ENCODE results near the gene TSPAN31.
"Not testable (repeated sequence)": the region's sequence is repeated elsewhere in the genome, so short reads cannot be mapped to it uniquely, and the experiment has no call there.

Gene TSPAN31

DNA sequence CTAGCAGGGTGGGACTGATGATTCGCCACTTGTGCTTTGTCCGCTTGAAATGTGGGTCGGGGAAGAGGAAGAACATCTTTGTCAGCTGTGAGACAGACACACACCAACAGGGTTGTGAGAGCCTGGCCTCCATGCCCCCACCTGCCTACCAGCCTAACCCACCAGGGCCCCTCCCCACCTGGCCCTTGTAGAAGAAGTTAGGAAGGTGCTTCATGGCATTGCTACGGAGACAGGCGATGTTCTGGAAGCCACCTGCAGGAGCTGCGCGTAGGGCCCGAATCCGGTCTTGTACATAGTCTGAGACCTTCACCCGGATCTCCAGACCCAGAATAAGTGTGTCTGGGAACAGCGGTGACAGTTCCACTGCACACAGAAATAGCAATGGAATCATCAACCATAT is 24.8 kb downstream of the TSPAN31 start:
- DNase-seq: no peak

DNA sequence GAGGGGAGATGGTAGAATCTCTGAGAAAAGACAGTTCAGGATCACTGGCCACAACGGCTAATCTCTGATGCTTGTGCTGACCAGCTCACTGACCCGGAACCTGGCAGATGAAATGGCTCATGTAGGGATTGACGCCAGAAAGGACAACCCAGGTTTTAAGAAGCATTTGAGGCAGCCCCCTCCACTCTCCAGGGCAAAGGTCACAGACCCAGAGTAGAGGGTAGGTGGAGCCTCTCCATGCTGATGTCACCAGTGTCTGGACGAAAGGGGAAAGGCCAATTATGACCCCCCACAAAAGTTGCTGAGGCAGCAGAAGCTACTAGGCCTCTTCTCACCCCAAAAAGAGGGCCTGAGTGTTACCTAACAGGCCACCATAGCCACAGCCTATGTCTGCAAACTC is 25.9 kb downstream of the TSPAN31 start:
- DNase-seq: no peak

DNA sequence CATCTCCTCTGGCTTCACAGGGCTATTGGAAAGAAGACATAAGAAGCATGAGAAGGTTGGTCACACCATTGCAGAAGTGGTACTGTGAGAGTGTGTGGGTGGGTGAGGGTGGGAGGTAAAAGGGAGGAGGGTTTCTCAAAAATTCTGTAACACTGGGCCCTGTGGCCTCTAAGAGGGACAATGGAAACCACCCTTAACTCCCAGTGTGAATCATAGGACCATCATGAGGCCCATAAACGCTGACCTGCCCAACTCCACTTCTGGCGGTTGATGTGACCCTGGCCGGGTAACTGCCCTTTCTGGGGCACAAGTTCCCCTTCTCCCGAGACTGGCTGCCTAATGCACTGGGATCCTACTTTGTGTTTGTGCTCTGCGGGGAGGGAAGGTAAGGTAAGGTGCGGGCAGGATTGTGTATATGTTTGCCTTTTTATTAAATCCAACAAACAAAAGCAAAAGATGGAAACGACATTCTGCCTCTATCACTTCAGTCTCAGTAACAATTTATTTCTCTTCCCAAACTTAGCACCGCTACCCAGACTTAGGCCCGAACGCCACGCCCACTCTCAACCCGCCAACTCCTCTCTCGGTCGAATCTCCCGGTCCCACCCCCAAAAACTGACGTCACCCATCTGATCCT is 26.5 kb downstream of the TSPAN31 start:
- DNase-seq: peak; percentile 67

DNA sequence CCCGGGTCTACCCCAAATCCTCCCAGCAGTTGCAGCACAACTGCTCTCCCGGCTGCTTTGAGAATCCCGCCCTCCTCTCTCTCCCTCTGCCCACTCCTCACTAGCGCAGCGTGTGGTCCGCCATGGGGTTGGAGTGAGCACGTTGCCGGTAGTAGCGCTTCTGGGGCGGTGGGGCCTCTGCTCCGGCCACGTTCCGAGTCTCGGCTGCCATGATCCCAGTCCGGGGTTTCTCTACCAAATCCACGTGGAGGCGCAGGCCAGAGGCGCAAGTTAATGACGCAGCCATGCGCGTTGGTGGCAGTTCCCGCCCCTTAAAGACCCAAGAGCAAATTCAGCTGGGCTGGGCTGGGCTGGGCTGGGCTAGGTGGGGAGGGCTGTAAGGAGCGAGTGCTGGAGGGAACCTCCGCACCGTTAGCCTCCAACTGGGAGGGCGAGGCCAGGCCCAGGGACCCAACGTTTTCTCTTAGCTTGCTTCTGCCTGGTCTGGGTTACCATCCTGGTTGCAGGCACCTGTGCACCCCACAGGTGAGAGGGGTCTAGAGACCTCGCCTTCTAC is 27.1 kb downstream of the TSPAN31 start, which contains the start of gene METTL1:
Gene METTL1 (minus strand): TSS at position 233 of the 556 bp plus-strand sequence. CDS start 22 bp downstream, at position 211.
- DNase-seq: peak; percentile 75

DNA sequence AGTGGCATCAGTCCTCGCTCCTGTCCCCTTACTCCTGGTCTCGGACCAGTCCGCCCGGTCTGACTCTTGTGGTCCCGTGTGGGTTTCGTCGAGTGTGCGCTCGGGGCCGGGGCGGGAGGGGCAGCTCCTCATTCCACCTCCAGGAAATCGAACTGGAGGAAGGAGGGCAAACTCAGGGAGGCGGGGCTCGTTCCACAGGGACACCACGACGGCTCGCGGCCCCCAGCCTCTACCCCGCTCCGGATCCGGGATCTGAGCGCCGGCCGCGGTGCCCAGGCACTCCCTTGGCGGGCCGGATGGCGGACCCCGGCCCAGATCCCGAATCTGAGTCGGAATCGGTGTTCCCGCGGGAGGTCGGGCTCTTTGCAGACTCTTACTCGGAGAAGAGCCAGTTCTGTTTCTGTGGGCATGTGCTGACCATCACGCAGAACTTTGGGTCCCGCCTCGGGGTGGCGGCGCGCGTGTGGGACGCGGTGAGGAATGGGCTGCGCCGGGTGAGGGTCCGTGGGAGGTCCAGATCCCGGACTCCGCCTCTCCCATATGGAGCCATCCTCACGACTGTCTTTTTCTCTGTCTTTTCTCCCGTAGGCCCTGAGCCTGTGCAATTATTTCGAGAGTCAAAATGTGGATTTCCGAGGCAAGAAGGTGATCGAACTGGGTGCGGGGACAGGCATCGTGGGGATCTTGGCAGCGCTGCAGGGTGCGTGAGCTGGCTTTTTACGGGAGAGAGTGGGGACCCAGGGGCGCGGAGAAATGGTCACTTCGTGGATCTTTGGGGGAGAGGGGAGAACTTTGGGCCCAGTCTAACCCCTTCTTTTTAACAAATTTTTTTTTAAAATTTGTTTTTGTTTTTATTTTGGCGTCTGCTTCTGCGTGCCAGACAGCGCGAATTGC is 27.8 kb downstream of the TSPAN31 start, which contains the start of gene EEF1AKMT3:
Gene EEF1AKMT3 (plus strand): TSS at position 186 of the 894 bp plus-strand sequence. CDS start 111 bp downstream, at position 297.
- no peak for DNase-seq

DNA sequence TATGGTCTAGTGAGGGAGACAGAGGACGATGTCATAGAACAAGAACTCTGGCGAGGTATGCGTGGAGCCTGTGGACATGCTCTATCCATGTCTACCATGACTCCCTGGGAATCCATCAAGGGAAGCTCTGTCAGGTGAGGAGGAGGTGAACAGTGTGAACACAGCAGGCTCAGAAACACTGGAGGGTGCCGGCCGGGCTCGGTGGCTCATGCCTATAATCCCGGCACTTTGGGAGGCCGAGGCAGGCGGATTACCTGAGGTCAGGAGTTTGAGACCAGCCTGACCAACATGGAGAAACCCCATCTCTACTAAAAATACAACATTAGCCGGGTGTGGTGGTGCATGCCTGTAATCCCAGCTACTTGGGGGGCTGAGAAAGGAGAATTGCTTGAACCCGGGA is 29.8 kb downstream of the TSPAN31 start:
- not testable (repeated sequence) for DNase-seq

DNA sequence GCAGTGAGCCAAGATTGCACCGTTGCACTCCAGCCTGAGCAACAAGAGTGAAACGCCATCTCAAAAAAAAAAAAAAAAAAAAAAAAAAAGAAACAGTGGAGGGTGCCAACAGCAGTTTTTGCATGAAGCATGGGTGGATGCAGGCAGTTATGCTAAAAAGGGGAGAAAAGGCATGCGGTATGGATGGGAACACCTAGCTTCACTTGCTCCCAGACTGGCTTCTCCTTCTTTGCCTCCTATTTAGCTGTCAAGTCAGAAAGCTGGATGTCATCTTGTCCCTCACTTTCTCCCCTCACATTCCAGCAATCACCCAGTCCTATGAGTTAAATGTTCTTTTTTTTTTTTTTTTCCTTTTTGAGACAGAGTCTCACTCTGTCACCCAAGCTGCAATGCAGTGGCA is 30.2 kb downstream of the TSPAN31 start:
- no peak for DNase-seq

DNA sequence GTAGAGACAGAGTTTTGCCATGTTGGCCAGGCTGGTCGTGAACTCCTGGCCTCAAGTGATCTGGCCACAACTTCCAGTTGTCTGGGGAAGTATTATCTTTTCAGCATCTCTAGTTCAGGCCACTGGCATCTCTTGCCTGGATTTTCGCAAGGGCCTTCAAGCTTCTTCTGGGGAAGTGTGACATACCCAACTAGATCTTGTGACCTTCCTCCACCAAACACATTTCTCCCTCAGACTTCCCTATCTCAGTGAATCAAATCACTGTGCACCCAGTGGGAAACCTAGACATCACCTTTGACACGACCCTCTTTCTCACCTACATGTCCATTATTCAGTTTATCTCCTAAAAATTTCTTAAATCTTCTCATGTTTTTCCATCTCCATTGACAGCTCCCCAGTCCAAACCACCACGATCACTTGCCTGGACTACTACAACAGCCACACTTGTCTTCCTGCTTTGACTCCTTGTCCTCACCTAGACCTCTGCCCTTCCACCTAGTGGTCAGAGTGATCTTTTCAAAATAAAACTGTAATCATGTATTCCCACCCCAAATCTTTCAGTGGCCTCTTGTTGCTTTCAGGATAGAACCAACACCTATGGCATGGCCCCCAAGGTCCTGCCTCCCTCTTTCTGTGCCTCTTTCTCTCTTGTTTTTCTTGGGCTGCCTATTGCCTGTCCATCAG is 30.9 kb downstream of the TSPAN31 start:
- no peak for DNase-seq

DNA sequence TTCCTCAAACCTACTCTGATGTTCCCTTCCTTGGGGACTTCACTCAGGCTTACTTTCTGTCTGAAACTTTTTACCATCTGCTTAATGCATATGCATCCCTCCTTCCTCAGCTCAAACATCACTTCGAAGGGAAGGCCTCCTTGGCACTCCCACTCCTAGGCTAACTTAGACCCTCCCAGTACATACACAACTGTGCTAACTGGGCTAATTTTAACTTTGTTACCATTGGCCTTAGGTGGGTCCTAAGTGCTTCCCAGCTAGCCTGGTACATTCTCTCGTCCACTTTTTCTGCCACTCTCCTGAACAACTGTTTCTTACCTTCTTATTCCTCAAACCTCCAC is 31.4 kb downstream of the TSPAN31 start:
- DNase-seq: no peak

DNA sequence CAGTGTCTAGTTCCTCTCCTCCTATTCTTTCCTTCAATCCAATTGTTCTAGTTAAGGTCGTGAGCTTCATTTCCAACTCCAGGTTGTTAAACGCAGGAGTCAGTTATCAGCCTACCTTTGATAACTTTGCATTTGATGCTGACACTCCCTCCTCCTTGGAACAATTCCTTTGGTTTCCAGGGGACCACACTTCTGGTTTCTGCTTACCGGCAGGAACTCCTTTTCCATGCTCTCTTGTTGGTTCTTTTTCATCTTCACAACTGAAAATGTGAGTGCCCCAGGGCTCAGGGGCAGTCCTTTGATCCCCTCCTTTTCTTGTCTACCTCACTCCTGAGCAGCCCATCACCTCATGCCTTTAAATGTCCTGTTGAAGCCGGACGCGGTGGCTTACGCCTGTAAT is 32.5 kb downstream of the TSPAN31 start:
- DNase-seq: no peak

DNA sequence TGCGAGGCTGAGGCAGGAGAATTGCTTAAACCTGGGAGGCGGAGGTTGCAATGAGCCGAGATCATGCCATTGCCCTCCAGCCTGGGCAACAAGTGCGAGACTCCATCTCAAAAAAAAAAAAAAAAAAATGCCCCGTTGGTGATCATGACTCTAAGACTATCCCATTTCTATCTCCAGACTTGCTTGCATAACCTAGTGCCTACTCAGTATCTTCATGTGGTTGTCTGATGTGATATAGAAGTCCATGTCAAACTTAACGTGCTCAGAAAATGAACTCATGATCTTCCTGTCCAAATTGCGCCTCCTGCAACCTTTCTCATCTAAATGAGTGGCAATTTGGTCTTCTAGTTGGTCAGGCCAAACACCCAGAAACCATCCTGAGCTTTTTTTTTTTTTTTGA is 33.1 kb downstream of the TSPAN31 start:
- DNase-seq: no peak

DNA sequence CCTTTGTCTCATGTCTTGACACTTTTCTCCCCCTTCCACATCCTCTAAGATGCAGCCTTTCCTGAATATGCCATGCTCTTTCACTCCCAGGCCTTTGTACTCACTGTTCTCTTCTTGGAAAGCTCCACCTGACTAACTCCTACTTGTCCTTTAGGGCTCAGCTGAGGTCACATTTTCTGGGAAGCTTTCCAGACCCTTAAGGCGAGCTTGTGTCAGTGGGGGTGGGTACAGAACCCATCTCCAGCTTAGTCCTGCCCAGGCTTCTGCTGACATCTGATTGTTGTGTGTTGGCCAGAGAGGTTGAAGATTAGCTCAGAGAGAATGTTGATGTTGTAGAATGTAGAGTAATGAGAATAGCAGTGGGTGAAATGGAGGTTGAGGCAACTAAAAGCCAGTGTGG is 34.9 kb downstream of the TSPAN31 start:
- DNase-seq: no peak

DNA sequence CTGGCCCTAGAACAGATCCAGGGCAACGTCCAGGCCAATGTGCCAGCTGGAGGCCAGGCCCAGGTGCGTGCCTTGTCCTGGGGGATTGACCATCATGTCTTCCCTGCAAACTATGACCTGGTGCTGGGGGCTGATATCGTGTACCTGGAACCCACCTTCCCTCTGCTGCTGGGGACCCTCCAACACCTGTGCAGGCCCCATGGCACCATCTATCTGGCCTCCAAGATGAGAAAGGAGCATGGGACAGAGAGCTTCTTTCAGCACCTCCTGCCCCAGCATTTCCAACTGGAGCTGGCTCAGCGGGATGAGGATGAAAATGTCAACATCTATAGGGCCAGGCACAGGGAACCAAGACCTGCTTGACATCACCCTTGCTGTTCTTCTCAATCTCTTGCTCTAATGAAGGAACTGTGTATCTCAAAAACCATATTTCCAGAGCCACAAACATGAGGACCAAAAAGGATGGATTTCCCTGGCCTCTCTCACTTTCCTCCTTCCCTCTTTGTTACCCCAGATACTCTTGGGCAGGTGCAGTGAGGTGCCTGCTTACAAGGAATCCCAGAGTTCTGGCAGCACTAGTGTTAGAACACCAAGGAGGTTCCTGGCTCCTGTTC is 35.6 kb downstream of the TSPAN31 start:
- DNase-seq: no peak

DNA sequence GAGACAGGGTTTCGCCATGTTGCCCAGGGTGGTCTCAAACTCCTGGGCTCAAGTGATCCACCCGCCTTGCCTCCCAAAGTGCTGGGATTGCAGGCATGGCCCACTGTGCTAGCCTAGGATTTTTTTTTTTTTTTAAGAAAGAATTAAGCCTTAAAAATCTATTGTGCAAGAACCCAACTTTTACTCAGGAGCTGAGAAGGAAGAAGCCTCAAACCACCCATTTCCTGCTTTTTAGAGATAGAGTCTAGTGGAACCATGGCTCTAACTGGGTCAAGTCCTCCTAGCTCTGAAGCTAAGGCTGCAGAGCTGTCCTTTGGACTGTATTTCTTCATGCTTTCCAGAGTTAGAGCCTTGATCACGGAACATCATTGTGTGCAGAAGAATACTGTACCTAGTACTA is 36.4 kb downstream of the TSPAN31 start:
- DNase-seq: no peak

DNA sequence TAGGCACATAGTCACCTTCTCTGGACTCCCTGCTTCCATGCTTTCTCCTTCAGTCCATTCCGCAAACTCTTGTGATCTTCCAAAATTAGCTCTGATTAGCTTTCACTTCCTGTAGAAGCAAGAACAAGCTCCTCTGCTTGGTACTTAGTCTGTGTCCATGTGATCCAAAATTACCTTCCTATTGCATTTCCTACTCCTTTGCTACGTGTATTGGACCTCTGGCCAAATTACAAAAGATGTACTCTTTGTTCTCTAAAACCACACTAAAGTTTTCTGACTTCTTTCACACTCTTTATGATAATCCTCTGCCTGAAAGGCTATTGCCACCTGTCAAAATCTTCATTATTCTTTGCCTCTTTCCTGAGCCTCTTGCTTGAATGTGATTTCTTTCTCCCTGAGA is 37.0 kb downstream of the TSPAN31 start:
- DNase-seq: no peak

DNA sequence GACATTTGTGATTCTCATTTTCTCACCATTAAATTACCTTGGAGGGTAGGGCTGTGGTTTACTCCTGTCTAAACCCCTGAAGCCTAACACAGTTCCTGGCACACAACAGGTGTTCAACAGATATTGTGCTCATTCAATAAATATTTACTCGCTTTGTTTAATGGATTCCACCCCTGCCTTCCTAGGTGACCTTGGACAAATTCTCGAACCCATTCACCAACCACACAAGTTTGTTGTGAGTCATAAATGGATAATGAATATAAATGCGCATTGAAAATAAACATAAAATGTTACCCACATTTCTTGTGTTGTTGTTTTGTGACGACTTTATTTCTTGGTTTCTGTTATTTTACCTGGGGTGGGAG is 37.4 kb downstream of the TSPAN31 start:
- no peak for DNase-seq

DNA sequence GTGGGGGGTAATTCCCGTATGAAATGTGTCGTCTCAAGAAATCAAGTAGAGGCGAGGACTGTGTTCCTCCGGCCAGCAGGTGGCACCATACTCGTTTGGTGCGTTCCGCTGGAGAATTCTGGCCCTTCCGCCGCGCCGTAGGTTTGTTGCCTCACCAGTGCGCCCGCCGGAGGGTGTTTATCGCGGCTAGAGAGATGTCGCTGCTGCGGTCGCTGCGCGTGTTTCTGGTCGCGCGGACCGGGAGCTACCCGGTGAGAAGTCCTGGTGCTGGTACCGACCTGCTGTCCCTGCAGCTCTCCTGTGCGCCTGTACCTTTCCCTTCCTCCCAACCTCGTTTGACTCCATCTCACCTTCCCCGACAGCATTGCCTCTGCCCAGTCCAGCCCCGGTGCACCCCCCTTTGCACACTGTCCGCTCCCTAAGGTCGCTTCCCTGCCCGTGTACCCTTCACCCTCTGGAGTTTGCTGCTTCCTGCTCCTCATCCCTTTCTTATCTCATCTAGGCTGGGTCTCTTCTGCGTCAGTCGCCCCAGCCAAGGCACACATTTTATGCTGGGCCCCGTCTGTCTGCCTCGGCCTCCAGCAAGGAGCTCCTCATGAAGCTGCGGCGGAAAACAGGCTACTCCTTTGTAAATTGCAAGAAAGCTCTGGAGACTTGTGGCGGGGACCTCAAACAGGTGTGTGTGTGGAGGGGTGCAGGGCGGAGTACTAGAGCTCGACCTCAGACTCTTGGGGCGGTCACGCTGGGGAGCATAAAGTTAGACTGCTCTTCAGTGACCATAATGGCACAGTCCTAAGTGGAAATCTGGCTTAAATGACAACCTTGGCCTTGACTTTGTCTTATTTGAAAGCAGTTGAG is 38.0 kb downstream of the TSPAN31 start, which contains the start of gene TSFM:
Gene TSFM (plus strand): TSS at position 180 of the 858 bp plus-strand sequence. CDS start 15 bp downstream, at position 195.
- peak; percentile 71 for DNase-seq

DNA sequence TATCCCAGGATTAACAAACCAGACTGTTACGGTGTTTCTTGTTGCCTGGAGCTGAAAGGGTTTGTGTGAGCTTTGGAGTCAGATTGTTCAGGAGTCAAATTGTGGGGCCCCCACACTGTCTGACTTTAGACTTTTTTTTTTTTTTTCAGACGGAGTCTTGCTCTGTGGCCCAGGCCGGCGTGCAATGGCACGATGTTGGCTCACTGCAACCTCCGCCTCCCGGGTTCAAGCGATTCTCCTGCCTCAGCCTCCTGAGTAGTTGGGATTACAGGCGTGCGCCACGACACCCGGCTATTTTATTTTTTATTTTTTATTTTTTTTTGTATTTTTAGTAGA is 38.6 kb downstream of the TSPAN31 start:
- no peak for DNase-seq

DNA sequence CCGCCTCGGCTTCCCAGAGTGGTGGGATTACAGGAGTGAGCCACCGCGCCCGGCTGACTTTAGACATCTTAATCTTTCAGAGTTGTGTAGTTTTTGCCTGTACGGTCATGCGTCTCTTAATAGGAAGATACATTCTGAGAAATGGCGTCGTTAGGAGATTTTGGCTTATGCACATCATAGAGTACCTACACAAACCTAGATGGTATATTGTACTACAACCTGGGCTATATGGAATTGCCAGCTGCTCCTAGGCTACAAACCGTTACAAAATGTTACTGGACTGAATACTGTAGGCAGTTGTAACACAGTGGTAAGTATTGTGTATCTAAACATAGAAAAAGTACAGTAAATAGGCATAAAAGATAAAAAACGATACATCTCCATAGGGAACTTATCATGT is 39.0 kb downstream of the TSPAN31 start:
- no peak for DNase-seq

DNA sequence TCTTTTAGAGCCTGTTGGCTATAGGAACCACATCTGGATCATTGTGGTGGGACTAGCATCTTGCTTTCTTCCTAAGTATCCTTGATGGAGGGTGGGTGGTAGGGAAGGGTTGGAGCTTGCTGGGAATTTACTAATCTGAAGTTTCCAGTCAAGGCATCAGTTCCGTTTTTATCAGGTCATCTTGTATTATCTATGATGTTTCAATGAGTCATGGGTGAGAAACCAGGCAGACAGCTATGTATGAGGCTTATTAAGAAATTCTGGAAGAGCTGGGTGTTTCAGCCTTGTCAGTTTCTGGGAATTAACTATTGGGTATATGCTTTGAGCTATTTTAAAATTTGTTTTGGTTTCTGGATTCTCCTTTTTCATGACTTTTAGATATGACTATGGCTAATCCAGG is 49.1 kb downstream of the TSPAN31 start:
- no peak for DNase-seq

DNA sequence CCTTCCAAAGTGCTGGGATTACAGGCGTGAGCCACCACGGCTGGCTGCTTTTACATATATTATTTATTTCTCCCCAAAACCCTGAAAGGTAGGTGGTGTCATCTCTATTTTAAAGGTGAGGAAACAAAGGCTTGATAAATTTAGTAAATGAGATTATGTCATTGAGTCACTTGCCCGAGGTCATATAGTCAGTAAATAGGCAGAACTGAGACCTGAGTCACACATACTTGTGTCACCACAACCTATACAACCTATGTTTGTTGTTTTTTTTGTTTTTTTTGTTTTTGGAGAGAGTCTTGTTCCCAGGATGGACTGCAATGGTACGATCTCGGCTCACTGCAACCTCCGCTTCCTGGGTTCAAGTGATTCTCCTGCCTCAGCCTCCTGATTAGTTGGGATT is 50.5 kb downstream of the TSPAN31 start:
- no peak for DNase-seq

DNA sequence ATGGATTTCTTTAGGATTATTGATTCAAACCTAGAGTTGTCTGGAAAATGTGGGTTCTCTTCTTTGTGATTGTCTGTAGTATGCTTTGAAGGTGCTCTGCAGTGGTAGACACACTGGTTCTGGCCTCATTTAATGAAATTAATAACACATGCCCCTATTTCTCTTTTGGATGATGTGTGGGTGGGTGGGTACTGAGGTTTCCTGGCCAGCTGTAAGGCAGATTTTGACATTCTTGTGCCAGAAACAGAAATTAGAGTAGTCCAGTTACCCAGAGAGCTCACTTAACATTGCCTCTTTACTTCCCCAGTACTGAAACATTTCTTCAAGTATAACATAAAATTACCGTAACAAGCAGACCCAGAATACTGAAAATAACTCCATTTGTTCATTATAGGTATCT is 52.2 kb downstream of the TSPAN31 start:
- no peak for DNase-seq

Measured in NCI-H1105 (cell line).